Stomach (tissue), 4 donors: ENCODE measurements around the gene HDAC1.

Experiments
- POLR2A ChIP-seq, 4 donors: fragments of 450-650 bp; IDR thresholded peaks; one replicate each; pipeline ENCODE4 v1.6.1; 2016; ENCODE audit warnings: antibody characterized with exemption in 4 of 4, control low read depth in 2 of 4, mild to moderate bottlenecking in 1 of 4, moderate library complexity in 1 of 4
- POLR2AphosphoS5 ChIP-seq, 3 donors: sonication (generic); formaldehyde crosslinking; IDR thresholded peaks; one replicate each; pipeline ENCODE4 v1.6.1; 2016; ENCODE audit warnings: antibody characterized with exemption in 3 of 3
- TF ChIP-seq, protein P1 (sequence below), 7 experiments: fragments of 450-650 bp in 4 of 7; fragments of 200-600 bp in 3 of 7; sonication (generic) in 3 of 7; IDR thresholded peaks; one replicate each; pipeline ENCODE4 v1.5.1; 2016 to 2019; ENCODE audit warnings: antibody characterized with exemption in 7 of 7, control low read depth in 2 of 7, mild to moderate bottlenecking in 1 of 7

DNA sequence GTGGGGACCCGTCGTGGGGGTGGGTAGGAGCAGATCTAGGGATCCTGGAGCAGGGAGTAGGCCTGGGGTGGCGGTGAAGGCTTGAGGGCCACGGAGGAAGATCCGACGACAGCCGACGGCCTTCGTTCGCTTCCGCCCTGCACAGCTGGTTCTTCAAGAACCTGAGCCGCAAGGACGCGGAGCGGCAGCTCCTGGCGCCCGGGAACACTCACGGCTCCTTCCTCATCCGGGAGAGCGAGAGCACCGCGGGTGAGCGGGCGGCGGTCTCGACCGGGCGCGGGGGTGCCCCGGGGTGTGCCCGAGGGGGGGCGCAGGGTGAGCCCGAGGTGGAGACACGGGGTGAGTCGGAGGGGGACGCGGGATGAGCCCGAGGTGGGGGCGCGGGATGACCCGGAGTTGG is 16.5 kb upstream of the HDAC1 start:
- TF ChIP-seq, protein P1, sequence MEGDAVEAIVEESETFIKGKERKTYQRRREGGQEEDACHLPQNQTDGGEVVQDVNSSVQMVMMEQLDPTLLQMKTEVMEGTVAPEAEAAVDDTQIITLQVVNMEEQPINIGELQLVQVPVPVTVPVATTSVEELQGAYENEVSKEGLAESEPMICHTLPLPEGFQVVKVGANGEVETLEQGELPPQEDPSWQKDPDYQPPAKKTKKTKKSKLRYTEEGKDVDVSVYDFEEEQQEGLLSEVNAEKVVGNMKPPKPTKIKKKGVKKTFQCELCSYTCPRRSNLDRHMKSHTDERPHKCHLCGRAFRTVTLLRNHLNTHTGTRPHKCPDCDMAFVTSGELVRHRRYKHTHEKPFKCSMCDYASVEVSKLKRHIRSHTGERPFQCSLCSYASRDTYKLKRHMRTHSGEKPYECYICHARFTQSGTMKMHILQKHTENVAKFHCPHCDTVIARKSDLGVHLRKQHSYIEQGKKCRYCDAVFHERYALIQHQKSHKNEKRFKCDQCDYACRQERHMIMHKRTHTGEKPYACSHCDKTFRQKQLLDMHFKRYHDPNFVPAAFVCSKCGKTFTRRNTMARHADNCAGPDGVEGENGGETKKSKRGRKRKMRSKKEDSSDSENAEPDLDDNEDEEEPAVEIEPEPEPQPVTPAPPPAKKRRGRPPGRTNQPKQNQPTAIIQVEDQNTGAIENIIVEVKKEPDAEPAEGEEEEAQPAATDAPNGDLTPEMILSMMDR (IDR thresholded peaks at IDR 0.05) = no peak
- TF ChIP-seq POLR2AphosphoS5 (IDR thresholded peaks at IDR 0.05) (no peak), POLR2A (IDR thresholded peaks at IDR 0.05) (no peak)
